Measurements from ENCODE around the gene NRARP. TPM values are rescaled to one million over a fixed set of nuclear protein-coding genes. Genes with fewer than 3 reads are reported as not detected.

The NRARP gene
- polyA plus RNA-seq, 6 donors from 2014 or later, result 0.37 TPM; not detected in 5

- H3K27ac Mint-ChIP-seq, result no peak overlapping the region
- DNase-seq (no peak), ATAC-seq (ENCODE audit: low read depth in 2 of 2) (no peak)
- no peaks in the 10 kb centered on the region for H3K9me3 Mint-ChIP-seq
- H3K4me3 Mint-ChIP-seq, result no peak overlapping the region
- no peaks in the 10 kb centered on the region for H3K36me3 Mint-ChIP-seq
- H3K4me1 Mint-ChIP-seq, result peaks cover 11 to 29% (median 13%) of the 10 kb centered on the region in 3 donors
- peaks cover 0 to 32% (median 9%) of the 10 kb centered on the region in 3 donors for H3K27me3 Mint-ChIP-seq
Measured at GRCh38 chr9:137304383-137305059, 2.5 kb upstream of the NRARP start.

- Mint-ChIP-seq H3K4me1 (peaks cover 11 to 29% (median 13%) of the 10 kb centered on the region in 3 donors), H3K36me3 (no peaks in the 10 kb centered on the region), H3K27me3 (peaks cover 3 to 35% (median 9%) of the 10 kb centered on the region in 3 donors), H3K27ac (no peak overlapping the region), H3K4me3 (peak overlapping the region in 7 of 8 donors; percentile 37 to 76 (median 53)), H3K9me3 (no peaks in the 10 kb centered on the region)
- DNase-seq (no peak), ATAC-seq (ENCODE audit: low read depth in 2 of 2) (no peak)
Measured at GRCh38 chr9:137303893-137304382, 1.9 kb upstream of the NRARP start.

- ATAC-seq (ENCODE audit: low read depth in 2 of 2), result no peak
- DNase-seq, result no peak
- peaks cover 11 to 29% (median 13%) of the 10 kb centered on the region in 3 donors for H3K4me1 Mint-ChIP-seq
- peak overlapping the region; percentile 37 to 76 (median 52) for H3K4me3 Mint-ChIP-seq
- H3K9me3 Mint-ChIP-seq, result no peaks in the 10 kb centered on the region
- H3K36me3 Mint-ChIP-seq, result no peaks in the 10 kb centered on the region
- H3K27me3 Mint-ChIP-seq, result peaks cover 7 to 38% (median 9%) of the 10 kb centered on the region in 3 donors
- no peak overlapping the region for H3K27ac Mint-ChIP-seq
Measured at GRCh38 chr9:137303151-137303892, 1.3 kb upstream of the NRARP start.

- Mint-ChIP-seq H3K4me3 (peak overlapping the region in 6 of 8 donors; percentile 15 to 69 (median 52)), H3K9me3 (no peaks in the 10 kb centered on the region), H3K27ac (peak overlapping the region in 1 of 6 donors; percentile 69), H3K27me3 (peaks cover 7 to 42% (median 9%) of the 10 kb centered on the region in 3 donors), H3K36me3 (no peaks in the 10 kb centered on the region), H3K4me1 (peaks cover 11 to 29% (median 13%) of the 10 kb centered on the region in 3 donors)
- peak; percentile 64 to 66 for ATAC-seq (ENCODE audit: low read depth in 2 of 2)
- DNase-seq, result no peak
Measured at GRCh38 chr9:137302449-137303150, 529 bp upstream of the NRARP start.

- Mint-ChIP-seq H3K4me3 (peak overlapping the region; percentile 63 to 91 (median 76)), H3K9me3 (no peaks in the 10 kb centered on the region), H3K27me3 (peaks cover 13 to 43% (median 18%) of the 10 kb centered on the region in 3 donors), H3K27ac (peak overlapping the region in 1 of 6 donors; percentile 69), H3K4me1 (peaks cover 16 to 28% (median 20%) of the 10 kb centered on the region in 3 donors), H3K36me3 (no peaks in the 10 kb centered on the region)
- ATAC-seq (ENCODE audit: low read depth in 2 of 2) (peak; percentile 5 to 6), DNase-seq (no peak)
Measured at GRCh38 chr9:137301081-137301947, 757 bp downstream of the NRARP start.

- Mint-ChIP-seq H3K9me3 (no peaks in the 10 kb centered on the region), H3K4me1 (peaks cover 16 to 21% (median 20%) of the 10 kb centered on the region in 3 donors), H3K36me3 (no peaks in the 10 kb centered on the region), H3K4me3 (peak overlapping the region; percentile 67 to 91 (median 76)), H3K27me3 (peaks cover 13 to 43% (median 20%) of the 10 kb centered on the region in 3 donors), H3K27ac (peak overlapping the region in 4 of 6 donors; percentile 12 to 63 (median 39))
- DNase-seq (no peak), ATAC-seq (ENCODE audit: low read depth in 2 of 2) (no peak)
Measured at GRCh38 chr9:137300567-137301080, 1.4 kb downstream of the NRARP start.

- peaks cover 13 to 16% (median 16%) of the 10 kb centered on the region in 3 donors for H3K4me1 Mint-ChIP-seq
- no peak for ATAC-seq (ENCODE audit: low read depth in 2 of 2)
- no peaks in the 10 kb centered on the region for H3K9me3 Mint-ChIP-seq
- peaks cover 13 to 37% (median 20%) of the 10 kb centered on the region in 3 donors for H3K27me3 Mint-ChIP-seq
- H3K27ac Mint-ChIP-seq, result peak overlapping the region in 1 of 6 donors; percentile 82
- H3K4me3 Mint-ChIP-seq, result peak overlapping the region; percentile 15 to 66 (median 62)
- H3K36me3 Mint-ChIP-seq, result no peaks in the 10 kb centered on the region
- no peak for DNase-seq
Measured at GRCh38 chr9:137299938-137300337, 2.1 kb downstream of the NRARP start.

GRCh38 chr9:137299203-137299565 lies 2.9 kb downstream of the NRARP start:
- no peak overlapping the region for H3K27ac Mint-ChIP-seq
- no peak for ATAC-seq (ENCODE audit: low read depth in 2 of 2)
- peaks cover 0 to 2% (median 0%) of the 10 kb centered on the region in 7 donors for H3K9me3 Mint-ChIP-seq
- peaks cover 13 to 21% (median 16%) of the 10 kb centered on the region in 3 donors for H3K4me1 Mint-ChIP-seq
- H3K4me3 Mint-ChIP-seq, result peak overlapping the region in 2 of 8 donors; percentile 15 to 60
- peaks cover 17 to 41% (median 20%) of the 10 kb centered on the region in 3 donors for H3K27me3 Mint-ChIP-seq
- DNase-seq, result no peak
- H3K36me3 Mint-ChIP-seq, result no peaks in the 10 kb centered on the region

- H3K4me3 Mint-ChIP-seq, result peak overlapping the region in 2 of 8 donors; percentile 15 to 35
- ATAC-seq (ENCODE audit: low read depth in 2 of 2) (no peak), DNase-seq (no peak)
- no peak overlapping the region for H3K27ac Mint-ChIP-seq
- H3K4me1 Mint-ChIP-seq, result peaks cover 13 to 21% (median 16%) of the 10 kb centered on the region in 3 donors
- H3K9me3 Mint-ChIP-seq, result peaks cover 0 to 2% (median 0%) of the 10 kb centered on the region in 7 donors
- no peaks in the 10 kb centered on the region for H3K36me3 Mint-ChIP-seq
- peaks cover 19 to 40% (median 23%) of the 10 kb centered on the region in 3 donors for H3K27me3 Mint-ChIP-seq
Measured at GRCh38 chr9:137298401-137299202, 3.5 kb downstream of the NRARP start.

- Mint-ChIP-seq H3K9me3 (peaks cover 0 to 2% (median 0%) of the 10 kb centered on the region in 7 donors), H3K4me1 (peaks cover 13 to 19% (median 16%) of the 10 kb centered on the region in 3 donors), H3K4me3 (peak overlapping the region in 1 of 8 donors; percentile 27), H3K27me3 (peaks cover 21 to 43% (median 26%) of the 10 kb centered on the region in 3 donors), H3K27ac (no peak overlapping the region), H3K36me3 (no peaks in the 10 kb centered on the region)
- ATAC-seq (ENCODE audit: low read depth in 2 of 2) (no peak), DNase-seq (no peak)
Measured at GRCh38 chr9:137297966-137298365, 4.1 kb downstream of the NRARP start.

Data from naive B cell (primary cell).